Measurements from ENCODE around the gene ATPAF1.
"Not testable (repeated sequence)": the region's sequence is repeated elsewhere in the genome, so short reads cannot be mapped to it uniquely, and the experiment has no call there.

The ATPAF1 gene

DNA sequence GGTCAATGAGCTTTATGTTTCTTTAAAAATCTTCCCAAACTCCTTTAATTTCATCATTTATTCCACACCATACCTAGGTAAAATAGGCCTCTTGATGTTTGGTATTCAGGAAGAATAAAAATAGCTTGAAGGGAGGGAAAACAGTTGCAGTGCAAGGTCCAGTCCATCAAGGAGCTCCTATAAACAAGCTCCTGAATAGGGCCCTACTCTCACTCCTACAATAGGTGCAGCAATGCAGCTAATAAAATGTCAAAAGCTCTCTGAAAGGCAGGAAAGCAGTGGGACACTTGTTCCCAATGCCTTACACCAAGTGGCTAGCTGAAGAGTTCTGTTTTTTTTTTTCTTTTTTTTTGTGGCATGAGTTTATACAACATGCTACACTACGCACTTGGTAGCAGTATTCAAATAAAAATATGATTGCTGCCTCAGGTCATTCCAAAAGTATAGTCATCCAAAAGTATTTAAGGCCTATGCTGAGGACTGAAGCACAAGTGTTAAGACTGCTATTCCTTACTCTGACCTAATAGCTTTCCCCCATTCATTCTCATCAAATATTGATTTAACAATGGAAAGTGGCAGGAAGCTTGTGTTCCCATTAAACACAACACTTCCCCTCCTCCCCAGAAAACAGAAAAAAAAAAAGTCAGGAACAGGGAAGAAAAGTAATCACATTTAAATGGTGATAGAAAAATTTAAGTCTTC, 13.3 kb upstream of the ATPAF1 start:
- no peak for DNase-seq (ENCODE audit: low read depth in 2 of 2)

DNA sequence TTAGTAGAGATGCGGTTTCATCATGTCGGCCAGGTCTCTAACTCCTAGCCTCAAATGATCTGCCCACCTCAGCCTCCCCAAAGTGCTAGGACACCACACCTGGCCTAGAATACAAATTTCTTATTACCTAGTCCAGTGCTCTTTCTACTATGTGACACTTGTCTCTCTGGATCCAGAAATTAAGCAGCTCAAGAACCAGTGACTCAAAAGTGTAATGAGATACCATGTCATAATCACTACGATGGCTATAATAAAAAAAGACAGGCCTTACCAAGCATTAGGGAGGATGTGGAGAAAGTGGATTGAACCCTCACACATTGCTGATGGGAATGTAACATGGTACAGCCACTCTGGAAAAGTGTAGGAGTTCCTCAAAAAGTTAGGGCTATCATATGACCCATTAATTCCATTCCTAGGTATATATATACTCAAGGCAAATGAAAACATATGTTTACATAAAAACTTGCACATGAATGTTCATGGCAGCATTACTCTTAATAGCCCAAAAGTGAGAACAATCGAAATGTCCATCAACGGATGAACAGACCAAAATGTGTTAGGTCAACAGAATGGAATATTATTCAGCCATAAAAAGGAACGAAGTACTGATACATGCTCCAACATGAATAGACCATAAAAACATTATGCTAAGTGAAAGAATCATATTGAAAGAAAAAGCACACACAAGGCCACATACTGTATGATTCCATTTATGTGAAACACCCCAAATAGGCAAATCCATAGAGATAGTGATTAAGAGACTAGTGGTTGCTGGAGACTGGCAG, 11.8 kb upstream of the ATPAF1 start:
- DNase-seq (ENCODE audit: low read depth in 2 of 2): no peak

DNA sequence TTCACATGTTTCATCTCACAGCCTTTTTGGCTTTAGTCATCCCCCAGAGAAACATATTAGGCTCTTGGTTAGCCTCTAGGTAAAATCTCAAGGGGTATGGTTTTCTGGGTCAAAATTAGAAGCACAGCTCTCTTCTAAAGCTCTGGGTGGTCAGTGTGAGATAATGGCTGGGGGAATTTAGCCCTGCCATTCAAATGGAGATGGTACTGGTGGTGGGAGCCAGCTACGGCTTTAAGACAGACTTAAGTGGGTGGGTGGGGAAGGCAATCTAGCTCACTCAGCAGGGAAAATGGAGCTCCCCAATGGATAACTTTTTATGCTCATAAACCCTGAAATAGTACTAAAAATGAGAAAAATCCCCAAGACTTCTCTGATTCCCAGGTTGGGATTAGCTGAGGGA, 9.2 kb upstream of the ATPAF1 start:
- no peak for DNase-seq (ENCODE audit: low read depth in 2 of 2)

- no peak for DNase-seq (ENCODE audit: low read depth in 2 of 2)
These were observed 8.4 kb upstream of the ATPAF1 start for GRCh38 chr1:46676531-46676930.

GRCh38 chr1:46675549-46676314, 7.6 kb upstream of the ATPAF1 start:
- no peak for DNase-seq (ENCODE audit: low read depth in 2 of 2)

- no peak for DNase-seq (ENCODE audit: low read depth in 2 of 2)
These were observed 5.6 kb upstream of the ATPAF1 start for GRCh38 chr1:46673749-46674182.

- no peak for DNase-seq (ENCODE audit: low read depth in 2 of 2)
These were observed 4.5 kb upstream of the ATPAF1 start for GRCh38 chr1:46672696-46673095.

GRCh38 chr1:46671554-46671953, 3.4 kb upstream of the ATPAF1 start, which contains the start of gene TEX38:
TSS of gene TEX38 (plus strand) at chr1:46671854. CDS start at chr1:46671935, 81 bp downstream.
- no peak for DNase-seq (ENCODE audit: low read depth in 2 of 2)

GRCh38 chr1:46670134-46670533, 2.0 kb upstream of the ATPAF1 start:
- DNase-seq (ENCODE audit: low read depth in 2 of 2): no peak

DNA sequence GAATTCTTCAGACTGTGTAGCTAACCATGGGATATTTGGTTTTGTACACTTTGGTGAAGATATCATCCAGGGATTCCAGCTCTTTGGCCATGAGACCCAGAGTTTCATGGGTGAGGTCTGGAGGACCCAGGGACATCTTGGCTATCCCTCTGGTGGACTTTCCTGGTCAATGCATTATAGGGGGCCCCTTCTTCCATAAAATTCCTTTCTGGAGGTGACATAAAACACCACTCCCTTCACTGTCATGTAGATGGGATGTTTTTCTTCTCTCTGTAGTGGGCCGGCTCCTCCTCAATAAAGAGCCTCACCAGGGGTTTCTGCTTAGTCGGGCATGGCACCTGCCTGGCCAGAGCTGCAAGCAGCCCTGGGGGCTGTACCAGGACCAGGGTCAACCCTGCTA, 2.2 kb downstream of the ATPAF1 start:
- no peak for DNase-seq (ENCODE audit: low read depth in 2 of 2)

GRCh38 chr1:46662919-46663318, 5.2 kb downstream of the ATPAF1 start:
- not testable (repeated sequence) for DNase-seq (ENCODE audit: low read depth in 2 of 2)

DNA sequence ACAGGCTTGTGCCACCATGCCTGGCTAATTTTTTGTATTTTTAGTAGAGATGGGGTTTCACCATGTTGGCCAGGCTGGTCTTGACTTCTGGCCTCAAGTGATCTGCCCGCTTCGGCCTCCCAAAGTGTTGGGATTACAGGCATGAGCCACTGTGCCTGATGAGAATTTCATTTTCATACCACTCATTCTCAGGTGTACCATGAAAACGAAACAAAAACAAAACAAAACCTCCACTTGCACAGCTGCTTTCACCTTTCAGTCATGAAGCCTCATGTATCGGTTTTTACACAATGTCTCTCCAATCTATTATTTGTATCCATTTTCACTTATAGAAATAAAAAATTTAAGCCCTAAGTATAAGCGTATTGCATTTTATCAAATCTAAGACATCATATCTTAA, 8.0 kb downstream of the ATPAF1 start:
- DNase-seq (ENCODE audit: low read depth in 2 of 2): not testable (repeated sequence)

DNA sequence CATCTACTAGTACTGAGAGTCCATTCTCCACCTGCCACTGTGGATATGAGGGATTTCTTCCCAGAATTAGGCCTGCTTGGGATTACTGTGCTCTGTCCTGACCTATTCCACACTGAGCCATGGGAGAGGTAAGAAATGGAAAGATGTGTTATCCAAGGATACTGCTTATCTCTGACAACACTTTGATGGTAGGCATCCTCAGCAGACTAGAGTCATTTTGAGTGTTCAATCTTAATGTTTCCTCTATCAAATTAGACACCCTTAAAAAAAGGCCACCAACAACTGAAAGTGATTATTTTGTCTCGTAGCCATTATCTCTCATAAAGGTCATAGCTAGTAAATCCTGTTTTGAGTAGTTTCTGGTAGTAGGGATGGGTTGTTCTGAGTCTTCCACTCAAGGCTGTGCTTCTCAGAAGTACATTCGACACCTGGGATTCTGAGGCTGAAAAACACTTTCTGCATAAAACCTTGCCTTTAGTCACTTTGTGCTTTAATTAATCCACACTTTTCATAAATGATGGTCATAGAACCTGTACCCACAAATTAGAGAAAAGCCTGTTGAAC, 8.8 kb downstream of the ATPAF1 start:
- no peak for DNase-seq (ENCODE audit: low read depth in 2 of 2)

DNA sequence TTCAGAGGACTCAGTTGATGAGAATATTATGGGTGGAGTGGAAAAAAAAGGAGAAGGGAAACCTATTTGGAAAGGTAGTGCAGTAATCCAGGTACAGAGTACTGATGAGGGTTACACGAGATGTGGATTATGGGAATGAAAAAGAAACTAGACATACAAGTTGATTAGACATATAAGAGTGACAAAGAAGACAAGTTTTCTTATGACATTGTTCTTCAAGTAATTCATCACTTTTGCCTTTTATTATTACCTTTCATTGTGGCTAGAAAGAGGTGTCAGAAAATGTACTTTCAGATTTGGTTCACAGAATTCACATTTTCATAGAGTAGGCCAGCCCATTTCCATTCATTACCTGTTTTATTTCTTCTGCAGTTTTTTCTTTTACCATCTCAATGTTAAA, 10.4 kb downstream of the ATPAF1 start:
- DNase-seq (ENCODE audit: low read depth in 2 of 2): no peak

DNA sequence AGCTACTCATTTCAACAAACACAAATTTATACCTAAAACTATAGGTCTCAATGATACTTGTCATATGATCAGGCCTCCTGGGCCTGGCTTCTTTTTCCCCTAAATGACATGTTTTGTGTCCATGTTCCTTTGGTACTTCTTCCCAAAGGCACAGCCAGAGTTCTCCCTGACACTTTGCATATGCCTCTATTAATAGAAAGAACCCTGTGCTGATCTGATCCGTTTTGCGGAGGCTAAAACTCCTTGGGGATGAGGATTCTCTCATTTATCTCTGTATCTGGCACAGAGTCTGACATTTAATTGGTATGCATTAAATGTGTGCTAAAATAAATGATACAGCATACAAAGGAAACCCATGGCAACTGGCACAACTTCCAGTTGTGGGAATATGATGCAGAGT, 11.5 kb downstream of the ATPAF1 start:
- DNase-seq (ENCODE audit: low read depth in 2 of 2): no peak

DNA sequence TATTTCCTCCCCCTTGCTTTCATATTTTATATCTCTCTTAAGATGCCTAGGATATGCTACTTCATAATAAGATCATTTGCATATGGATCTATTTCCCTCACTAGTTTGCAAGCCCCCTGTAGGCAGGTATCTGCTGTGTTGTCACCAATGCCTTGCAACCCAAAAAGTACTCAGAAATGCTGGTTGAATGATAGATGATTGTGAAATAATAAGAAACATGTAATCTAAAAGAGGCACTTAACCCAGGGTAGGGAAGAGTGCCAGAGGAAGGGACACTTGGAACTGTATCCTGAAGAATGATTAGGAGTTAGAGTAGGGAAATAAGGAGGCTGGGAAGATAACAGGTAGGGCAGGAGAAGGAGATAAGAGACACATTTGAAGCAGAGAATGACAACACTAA, 12.3 kb downstream of the ATPAF1 start:
- DNase-seq (ENCODE audit: low read depth in 2 of 2): no peak

- not testable (repeated sequence) for DNase-seq (ENCODE audit: low read depth in 2 of 2)
These were observed 13.5 kb downstream of the ATPAF1 start for GRCh38 chr1:46654698-46655097.

- no peak for DNase-seq (ENCODE audit: low read depth in 2 of 2)
These were observed 14.2 kb downstream of the ATPAF1 start for GRCh38 chr1:46654012-46654411.

DNA sequence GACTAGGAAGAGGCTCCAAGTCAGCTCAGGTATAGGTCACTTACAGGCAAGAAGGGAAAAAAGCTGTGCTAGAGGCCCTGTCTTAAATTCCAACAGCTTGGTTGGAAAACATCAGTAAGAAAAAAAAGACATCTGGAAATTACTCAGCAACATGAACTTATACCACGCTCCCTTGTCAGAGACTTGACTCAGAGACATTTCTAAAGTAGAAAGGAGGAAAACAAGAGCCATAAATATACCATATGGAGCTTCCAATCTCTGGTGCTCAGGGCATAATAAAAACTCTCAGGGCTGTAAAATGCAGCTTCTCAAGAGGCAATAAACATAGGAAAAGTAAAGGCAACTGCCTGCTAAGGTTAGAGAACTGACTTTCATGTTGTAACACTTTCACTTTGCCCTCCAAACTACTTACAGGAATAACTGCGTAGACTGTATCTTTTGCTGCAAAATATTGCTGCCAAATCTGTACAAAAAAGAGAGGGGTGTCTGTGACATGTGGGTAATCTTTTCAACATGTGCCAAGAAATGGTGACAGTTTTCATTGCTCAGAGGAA, 14.7 kb downstream of the ATPAF1 start:
- DNase-seq (ENCODE audit: low read depth in 2 of 2): no peak

GRCh38 chr1:46652321-46653100, 15.7 kb downstream of the ATPAF1 start:
- DNase-seq (ENCODE audit: low read depth in 2 of 2): no peak

- DNase-seq (ENCODE audit: low read depth in 2 of 2): not testable (repeated sequence)
These were observed 17.0 kb downstream of the ATPAF1 start for GRCh38 chr1:46651152-46651551.
